DMS153 treated with DMSO at 0.1 percent for 48 hours (cell line): ENCODE measurements around the gene FNBP1L.
"Not testable (repeated sequence)": the region's sequence is repeated elsewhere in the genome, so short reads cannot be mapped to it uniquely, and the experiment has no call there.

Experiments
- DNase-seq: peaks from one replicate; lab custom pipeline; 2025; ENCODE audit not compliant: unreplicated experiment; lab: John Stamatoyannopoulos, UW

The FNBP1L gene

GRCh38 chr1:93442741-93443140 is 5.2 kb upstream of the FNBP1L start:
- DNase-seq = no peak

GRCh38 chr1:93443454-93443853 is 4.5 kb upstream of the FNBP1L start:
- DNase-seq = no peak

DNA sequence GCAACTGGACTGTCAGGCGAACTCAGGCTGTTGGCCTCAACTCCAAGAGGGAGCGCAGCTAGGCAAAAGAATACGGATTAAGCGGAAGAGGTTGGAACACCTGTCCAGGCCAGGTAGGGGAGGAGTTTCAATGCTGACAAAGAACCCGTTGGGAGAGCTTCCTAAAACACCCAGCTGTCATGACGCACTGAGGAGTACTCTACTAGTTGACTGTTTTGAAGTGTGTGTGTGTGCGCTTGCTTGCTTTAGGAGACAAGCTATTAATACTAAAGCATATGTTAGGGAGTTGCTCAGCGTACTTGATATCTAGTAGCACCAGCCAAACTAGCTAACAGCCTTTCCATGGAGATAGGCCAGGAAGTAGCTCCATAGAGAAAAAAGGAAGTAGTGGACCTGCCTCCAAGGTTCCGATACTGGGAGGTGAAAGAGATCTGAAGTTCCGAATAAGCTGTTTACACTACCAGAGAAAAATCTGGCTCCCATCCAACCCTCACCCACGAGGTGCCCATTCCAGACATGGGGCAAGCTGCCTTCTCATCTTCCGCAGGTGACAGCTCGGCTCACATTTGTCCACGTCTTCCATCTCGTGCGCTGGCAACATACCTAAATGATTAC is 974 bp upstream of the FNBP1L start:
- peak; percentile 49 for DNase-seq

GRCh38 chr1:93448292-93448982 is 519 bp downstream of the FNBP1L start:
- DNase-seq = no peak

DNA sequence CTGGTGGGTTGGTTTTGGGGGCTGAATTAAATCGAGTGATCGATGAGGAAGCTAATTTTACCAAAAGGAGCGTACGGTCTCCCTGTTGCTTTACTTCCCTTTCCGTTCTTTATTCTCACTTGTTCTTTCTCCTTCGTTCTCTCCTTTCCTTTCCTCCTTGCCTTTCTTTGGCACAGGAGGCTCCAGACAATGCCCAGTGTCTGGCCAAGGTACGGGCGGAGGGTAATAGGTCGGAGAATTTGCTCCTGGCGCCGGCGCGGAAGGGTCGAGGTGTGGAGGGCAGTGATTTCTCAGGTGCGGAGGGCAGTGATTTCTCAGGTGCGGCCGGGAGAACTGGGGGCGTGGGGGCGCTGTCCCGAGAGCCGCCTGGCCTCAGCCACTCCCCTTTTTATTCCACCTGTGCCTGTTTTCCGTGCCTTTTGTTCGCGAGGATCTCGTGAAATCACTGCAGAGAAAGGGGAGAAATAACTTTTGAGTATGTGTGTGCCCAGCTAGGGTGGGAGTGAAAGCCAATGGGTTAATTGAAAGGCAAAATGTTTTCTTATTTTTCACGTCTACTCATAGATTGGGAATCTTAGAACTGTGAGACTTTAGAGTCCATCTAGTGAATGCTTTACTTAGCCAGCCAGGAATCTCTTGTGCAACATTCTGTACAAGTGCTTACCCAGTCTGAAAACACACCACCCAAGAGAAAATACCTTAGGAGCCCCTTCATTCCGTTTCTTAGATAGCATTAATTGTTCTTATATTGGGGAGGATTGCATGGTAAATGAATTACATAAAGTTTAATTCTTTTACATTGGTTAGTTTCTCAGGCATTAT is 1.3 kb downstream of the FNBP1L start:
- DNase-seq = peak; percentile 31

DNA sequence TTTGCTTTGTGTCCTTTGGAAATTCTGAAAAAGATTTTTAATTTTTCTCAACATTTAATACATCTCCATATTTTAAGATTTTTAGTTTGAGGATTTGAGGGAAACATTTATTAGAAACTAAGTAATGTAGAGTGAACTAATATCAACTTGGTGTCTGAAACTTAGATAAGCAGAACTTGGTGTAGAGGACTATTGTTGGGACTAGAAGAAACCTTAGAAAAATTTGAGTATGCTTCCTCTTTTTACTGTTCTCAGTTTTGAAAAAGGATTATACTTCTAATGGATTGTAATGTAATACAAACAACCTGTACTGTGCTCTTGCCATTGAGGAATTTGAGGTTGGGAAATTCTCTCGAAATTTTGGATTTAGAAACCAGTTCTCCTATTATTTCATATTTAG is 2.4 kb downstream of the FNBP1L start:
- no peak for DNase-seq

GRCh38 chr1:93453911-93454310 is 6.0 kb downstream of the FNBP1L start:
- no peak for DNase-seq

DNA sequence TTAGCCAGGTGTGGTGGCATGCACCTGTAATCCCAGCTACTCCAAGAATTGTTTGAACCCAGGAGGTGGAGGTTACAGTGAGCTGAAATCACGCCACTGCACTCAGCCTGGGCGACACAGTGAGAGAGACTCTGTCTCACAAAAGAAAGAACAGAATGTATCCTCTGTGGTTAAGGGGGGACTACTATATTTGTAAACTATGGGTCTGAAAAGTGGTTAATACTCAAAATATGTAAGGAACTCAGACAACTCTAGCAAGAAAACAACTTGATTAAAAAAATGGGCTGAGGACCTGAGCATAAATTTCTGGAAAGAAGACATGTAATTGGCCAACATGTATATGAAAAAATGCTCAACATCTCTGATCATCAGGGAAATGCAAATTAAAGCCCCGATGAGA is 11.2 kb downstream of the FNBP1L start:
- DNase-seq = no peak

GRCh38 chr1:93461236-93461635 is 13.3 kb downstream of the FNBP1L start:
- DNase-seq = no peak

- no peak for DNase-seq
These were observed 16.0 kb downstream of the FNBP1L start for GRCh38 chr1:93463960-93464359.

DNA sequence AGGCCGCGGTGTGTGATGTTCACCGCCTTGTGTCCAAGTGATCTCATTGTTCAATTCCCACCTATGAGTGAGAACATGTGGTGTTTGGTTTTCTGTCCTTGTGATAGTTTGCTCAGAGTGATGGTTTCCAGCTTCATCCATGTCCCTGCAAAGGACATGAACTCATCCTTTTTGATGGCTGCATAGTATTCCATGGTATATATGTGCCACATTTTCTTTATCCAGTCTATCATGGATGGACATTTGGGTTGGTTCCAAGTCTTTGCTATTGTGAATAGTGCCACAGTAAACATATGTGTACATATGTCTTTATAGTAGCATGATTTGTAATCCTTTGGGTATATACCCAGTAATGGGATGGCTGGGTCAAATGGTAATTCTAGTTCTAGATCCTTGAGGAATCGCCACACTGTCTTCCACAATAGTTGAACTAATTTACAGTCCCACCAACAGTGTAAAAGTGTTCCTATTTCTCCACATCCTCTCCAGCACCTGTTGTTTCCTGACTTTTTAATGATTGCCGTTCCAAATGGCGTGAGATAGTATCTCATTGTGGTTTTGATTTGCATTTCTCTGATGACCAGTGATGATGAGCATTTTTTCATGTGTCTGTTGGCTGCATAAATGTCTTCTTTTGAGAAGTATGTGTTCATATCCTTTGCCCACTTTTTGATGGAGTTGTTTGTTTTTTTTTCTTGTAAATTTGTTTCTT is 17.6 kb downstream of the FNBP1L start:
- DNase-seq = not testable (repeated sequence)

GRCh38 chr1:93467606-93468005 is 19.7 kb downstream of the FNBP1L start:
- no peak for DNase-seq

- no peak for DNase-seq
These were observed 20.7 kb downstream of the FNBP1L start for GRCh38 chr1:93468662-93469061.

- not testable (repeated sequence) for DNase-seq
These were observed 21.3 kb downstream of the FNBP1L start for GRCh38 chr1:93469223-93469622.

DNA sequence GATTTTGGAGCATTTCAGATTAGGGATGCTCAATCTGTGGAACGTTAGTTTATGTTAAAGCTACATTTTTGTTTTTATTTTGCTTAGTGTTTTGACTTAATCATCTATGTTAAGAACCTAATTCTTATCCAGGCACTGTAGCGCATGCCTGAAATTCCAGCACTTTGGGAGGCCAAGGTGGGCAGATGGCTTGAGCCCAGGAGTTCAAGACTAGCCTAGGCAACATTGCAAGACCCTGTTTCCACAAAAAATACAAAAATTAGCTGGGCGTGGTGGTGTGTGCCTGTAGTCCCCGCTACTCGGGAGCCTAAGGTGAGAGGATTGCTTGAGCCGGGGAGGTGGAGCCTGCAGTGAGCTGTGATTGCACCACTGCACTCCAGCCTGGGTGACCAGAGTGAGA is 23.4 kb downstream of the FNBP1L start:
- no peak for DNase-seq

- DNase-seq = no peak
These were observed 24.0 kb downstream of the FNBP1L start for GRCh38 chr1:93471911-93472310.

- DNase-seq = no peak
These were observed 26.4 kb downstream of the FNBP1L start for GRCh38 chr1:93474321-93474720.

GRCh38 chr1:93475681-93476080 is 27.8 kb downstream of the FNBP1L start:
- DNase-seq = no peak

- DNase-seq = not testable (repeated sequence)
These were observed 31.3 kb downstream of the FNBP1L start for GRCh38 chr1:93479133-93479745.

GRCh38 chr1:93481899-93482298 is 34.0 kb downstream of the FNBP1L start:
- not testable (repeated sequence) for DNase-seq

DNA sequence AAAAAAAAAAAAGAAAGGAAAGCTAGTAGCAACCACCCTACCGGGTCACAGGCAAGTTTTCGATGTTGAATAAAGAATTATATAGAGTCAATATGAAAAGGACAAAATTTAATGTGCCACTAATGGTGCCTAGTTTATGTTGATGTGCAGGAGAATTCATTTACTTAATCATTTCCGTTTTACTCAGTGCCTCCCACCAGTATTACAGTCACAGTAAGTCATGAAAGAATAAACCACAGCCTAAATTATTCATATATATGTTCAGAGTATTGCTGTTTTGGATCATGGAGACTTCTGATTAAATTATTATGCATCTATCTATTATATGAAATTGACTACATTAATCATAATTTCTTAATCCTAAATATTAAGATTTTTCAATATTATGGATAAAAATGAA is 35.3 kb downstream of the FNBP1L start:
- DNase-seq = no peak
